DMS 273 treated with DMSO at 0.1 percent for 48 hours (cell line): ENCODE results near the gene KRTAP10-5.

ENCODE experiments used
- DNase-seq: peaks from one replicate; lab custom pipeline; 2025; lab: John Stamatoyannopoulos, UW

Gene KRTAP10-5

GRCh38 chr21:44530221-44530902 lies 50.0 kb downstream of the KRTAP10-5 start:
- DNase-seq: peak; percentile 21

- no peak for DNase-seq
These were observed 50.8 kb downstream of the KRTAP10-5 start for GRCh38 chr21:44529503-44530125.
